ACC112 (cell line): Measurements from ENCODE around the gene BUD31.
A peak's percentile ranks its signal among the peaks of the same experiment; 100 is the strongest.
"Not testable (repeated sequence)": the region's sequence is repeated elsewhere in the genome, so short reads cannot be mapped to it uniquely, and the experiment has no call there.

ENCODE experiments used
- H2AFZ ChIP-seq: fragments of 200-600 bp; sonication (generic); one replicate; pipeline ENCODE4 v1.6.0; 2017; ENCODE audit warnings: antibody characterized with exemption, low read length; ENCODE audit not compliant: unreplicated experiment
- H3K27ac ChIP-seq: fragments of 200-600 bp; sonication (generic); 2 replicates; pipeline ENCODE4 v1.5.1; 2014; ENCODE audit warnings: low read depth, mild to moderate bottlenecking, antibody characterized with exemption, low read length, moderate library complexity
- H3K27me3 ChIP-seq: fragments of 200-600 bp; sonication (generic); 2 replicates; pipeline ENCODE4 v1.6.1; 2014; ENCODE audit warnings: mild to moderate bottlenecking, antibody characterized with exemption, low read length, moderate library complexity, mixed read lengths; ENCODE audit not compliant: insufficient read depth
- H3K36me3 ChIP-seq: fragments of 200-600 bp; sonication (generic); 2 replicates; pipeline ENCODE4 v1.6.1; 2016; ENCODE audit warnings: mild to moderate bottlenecking, antibody characterized with exemption, low read length, moderate library complexity, mixed read lengths; ENCODE audit not compliant: insufficient read depth
- H3K4me1 ChIP-seq: fragments of 200-600 bp; sonication (generic); one replicate; pipeline ENCODE4 v1.6.1; 2016; ENCODE audit warnings: low read length, mixed read lengths; ENCODE audit not compliant: insufficient read depth, unreplicated experiment, control insufficient read depth
- H3K4me3 ChIP-seq: fragments of 200-600 bp; sonication (generic); 2 replicates; pipeline ENCODE4 v1.5.1; 2014; ENCODE audit warnings: mild to moderate bottlenecking, low read depth, low read length
- H3K79me2 ChIP-seq: fragments of 200-600 bp; sonication (generic); one replicate; pipeline ENCODE4 v1.6.0; 2016; ENCODE audit warnings: low read length; ENCODE audit not compliant: control insufficient read depth, unreplicated experiment, insufficient read depth

Gene BUD31

DNA sequence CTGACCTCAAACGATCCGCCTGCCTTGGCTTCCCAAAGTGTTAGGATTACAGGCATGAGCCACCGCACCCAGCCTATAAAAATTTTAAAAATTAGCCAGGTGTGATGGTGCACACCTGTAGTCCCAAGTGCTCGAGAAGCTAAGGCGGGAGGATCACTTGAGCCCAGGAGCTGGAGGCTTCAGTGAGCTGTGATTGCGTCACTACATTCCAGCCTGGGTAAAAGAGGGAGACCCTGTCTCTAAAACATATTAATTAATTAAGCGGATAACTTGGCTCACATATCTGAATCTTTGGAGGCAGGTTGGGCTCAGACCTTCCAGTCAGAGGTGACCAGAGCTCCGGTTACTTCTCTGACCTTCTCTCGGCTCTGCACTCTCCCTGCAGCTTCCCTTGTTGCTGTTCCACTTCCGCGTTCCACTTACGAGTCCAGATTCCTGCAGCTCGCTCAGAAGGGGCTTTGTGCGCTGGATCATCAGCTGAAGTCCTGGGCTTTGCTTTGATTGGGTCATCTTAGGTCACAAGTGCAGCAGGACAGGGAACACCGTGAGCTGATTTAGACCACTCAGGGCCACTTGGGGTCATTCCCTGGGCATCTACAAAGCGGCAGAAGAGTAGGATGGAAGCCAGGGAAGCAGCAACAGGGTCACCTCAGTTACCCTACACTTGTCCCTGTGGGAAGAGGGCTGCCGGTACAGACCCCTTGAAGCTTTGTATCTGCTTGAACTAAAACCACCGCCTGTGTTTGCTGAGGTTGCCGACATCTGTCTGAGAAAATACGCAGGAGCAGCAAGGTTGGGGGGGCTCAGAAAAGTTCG, 36.3 kb upstream of the BUD31 start:
- Histone ChIP-seq H3K79me2 (peaks cover 25% of the 10 kb centered on the region), H3K4me1 (no peaks in the 10 kb centered on the region), H3K36me3 (no peaks in the 10 kb centered on the region), H3K27ac (no peak overlapping the region), H3K27me3 (no peaks in the 10 kb centered on the region), H3K4me3 (no peak overlapping the region), H2AFZ (no peak overlapping the region)

DNA sequence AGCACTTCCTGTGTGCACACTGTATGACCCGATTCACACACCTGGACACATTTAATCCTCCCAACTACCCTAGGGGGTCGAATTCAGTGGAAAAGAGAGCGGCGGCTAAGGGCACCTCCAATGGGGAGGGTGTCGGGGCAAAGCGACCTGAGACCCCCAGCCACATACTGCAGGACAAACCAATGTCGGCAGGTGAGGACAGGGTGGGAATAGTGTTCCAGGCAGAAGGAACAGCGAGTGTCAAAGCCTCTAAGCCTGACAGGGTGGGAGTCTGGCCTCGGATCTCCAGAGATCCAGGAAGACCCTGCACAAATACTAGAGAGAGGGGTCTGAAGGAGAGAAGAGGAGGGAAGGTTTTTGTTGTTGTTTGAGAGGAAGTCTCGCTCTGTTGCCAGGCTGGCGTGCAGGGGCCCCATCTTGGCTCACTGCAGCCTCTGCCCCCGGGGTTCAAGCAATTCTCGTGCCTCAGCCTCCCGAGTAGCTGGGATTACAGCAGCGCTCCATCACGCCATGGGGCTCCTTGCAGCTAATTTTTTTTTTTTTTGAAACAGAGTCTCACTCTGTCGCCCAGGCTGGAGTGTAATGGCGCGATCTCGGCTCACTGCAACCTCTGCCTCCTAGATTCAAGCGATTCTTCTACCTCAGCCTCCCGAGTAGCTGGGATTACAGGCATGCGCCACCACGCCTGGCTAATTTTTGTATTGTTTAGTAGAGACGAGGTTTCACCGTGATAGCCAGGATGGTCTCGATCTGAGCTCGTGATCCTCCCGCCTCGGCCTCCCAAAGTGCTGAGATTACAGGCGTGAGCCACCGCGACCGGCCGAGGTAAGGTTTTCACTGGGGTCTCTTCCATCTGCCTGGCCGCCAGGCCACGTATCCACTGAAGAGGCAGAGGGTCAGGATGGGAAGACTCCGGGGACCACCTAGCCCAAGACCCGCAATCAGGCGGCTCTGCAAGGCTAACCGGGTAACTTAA, 35.4 kb upstream of the BUD31 start:
- H2AFZ ChIP-seq: no peak overlapping the region
- H3K4me1 ChIP-seq: no peaks in the 10 kb centered on the region
- H3K27ac ChIP-seq: no peak overlapping the region
- H3K36me3 ChIP-seq: no peaks in the 10 kb centered on the region
- peak overlapping the region; percentile 99 for H3K4me3 ChIP-seq
- peaks cover 31% of the 10 kb centered on the region for H3K79me2 ChIP-seq
- H3K27me3 ChIP-seq: no peaks in the 10 kb centered on the region

GRCh38 chr7:99374111-99375064, 34.4 kb upstream of the BUD31 start, which contains the start of gene ARPC1B:
Gene ARPC1B (plus strand): TSS chr7:99374730. CDS start chr7:99385715, 10,985 bp downstream.
- H3K79me2 ChIP-seq: peaks cover 31% of the 10 kb centered on the region
- H3K4me3 ChIP-seq: peak within 1 kb of the TSS; percentile 99
- no peaks in the 10 kb centered on the region for H3K27me3 ChIP-seq
- H3K27ac ChIP-seq: peak within 1 kb of the TSS; percentile 60
- peaks cover 6% of the 10 kb centered on the region for H3K4me1 ChIP-seq
- peak within 1 kb of the TSS; percentile 99 for H2AFZ ChIP-seq
- H3K36me3 ChIP-seq: no peaks in the 10 kb centered on the region

DNA sequence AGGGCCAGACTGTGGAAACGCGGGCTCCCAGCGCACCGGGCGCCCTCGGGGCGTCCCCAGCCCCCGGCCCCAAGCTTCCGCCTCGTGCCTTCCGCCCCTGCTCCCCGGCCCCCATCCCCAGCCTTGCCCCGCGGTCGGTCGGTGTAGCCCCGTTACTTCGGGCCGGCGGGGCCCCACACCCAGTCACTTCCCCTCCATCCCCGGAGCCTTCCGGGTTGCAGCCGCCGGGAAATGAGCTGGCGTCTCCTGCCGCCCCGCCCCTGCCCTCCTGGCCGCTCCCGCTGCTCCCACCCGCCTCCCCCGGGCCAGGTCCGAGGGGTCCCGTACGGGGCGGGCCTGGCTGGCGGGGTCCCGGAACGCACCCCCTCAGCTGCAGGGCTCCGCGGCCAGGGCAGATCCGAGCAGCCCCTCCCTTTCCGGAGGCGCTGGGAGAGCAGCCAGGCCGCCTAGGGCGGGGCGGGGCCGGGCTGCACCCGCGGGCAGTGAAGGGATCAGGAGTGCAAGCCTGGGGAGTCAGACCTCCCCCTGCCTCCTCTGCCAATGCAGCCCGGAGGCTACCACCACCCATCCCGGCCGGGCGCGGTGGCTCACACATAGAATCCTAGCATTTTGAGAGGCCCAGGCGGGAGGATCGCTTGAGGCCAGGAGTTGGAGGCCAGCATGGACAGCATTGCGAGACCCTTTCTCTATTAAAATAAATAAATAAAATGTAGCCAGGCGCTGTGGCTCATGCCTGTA, 33.5 kb upstream of the BUD31 start:
- peaks cover 14% of the 10 kb centered on the region for H3K4me1 ChIP-seq
- no peaks in the 10 kb centered on the region for H3K36me3 ChIP-seq
- H3K27ac ChIP-seq: peak overlapping the region; percentile 60
- H3K27me3 ChIP-seq: no peaks in the 10 kb centered on the region
- peaks cover 39% of the 10 kb centered on the region for H3K79me2 ChIP-seq
- no peak overlapping the region for H2AFZ ChIP-seq
- peak overlapping the region; percentile 99 for H3K4me3 ChIP-seq

- Histone ChIP-seq H3K4me1 (peaks cover 31% of the 10 kb centered on the region), H3K27me3 (no peaks in the 10 kb centered on the region), H3K27ac (peak overlapping the region; percentile 97), H3K4me3 (peak overlapping the region; percentile 54), H3K36me3 (no peaks in the 10 kb centered on the region), H3K79me2 (peaks cover 77% of the 10 kb centered on the region), H2AFZ (no peak overlapping the region)
These were observed 29.7 kb upstream of the BUD31 start for GRCh38 chr7:99379043-99379577.

GRCh38 chr7:99379693-99380031, 29.1 kb upstream of the BUD31 start:
- H2AFZ ChIP-seq: not testable (repeated sequence)
- peak overlapping the region; percentile 54 for H3K4me3 ChIP-seq

DNA sequence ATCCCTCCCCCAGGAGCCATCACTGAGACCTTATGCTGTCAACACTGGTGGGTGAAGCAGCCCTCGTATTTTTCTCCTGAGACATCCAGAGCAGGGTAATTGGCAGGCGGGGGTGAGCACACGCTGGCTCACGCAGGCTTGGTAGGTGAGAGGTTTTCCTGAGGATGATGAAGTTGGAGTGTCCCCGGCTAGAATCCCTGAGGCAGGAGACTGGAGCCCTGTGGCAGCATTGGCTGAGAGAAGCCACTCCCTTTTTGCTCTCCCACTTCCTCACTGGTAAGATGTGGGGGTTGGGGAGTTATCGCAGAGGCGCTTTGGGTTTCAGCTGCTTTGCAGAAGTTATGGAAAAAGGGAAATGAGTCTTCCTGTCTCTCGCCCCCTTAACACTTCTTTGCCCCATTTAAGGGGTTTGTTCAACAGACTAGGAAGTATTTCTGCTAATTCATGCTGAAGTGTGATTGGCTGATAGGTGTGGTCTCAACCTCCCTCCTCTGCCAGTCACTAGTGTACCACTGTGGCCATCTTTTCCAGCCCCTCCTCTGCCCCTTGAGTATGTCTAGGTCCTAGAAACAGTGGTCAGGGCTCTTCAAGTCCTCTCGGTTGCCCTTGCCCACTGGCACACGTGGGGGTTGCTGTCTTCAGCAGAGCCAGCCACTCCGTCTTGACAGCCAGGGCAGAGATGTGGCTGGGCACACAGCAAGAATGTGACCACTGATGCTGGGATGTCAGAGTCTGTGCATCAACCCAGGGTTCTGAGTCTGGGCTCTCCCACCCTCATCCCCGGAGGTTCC, 28.5 kb upstream of the BUD31 start:
- Histone ChIP-seq H3K36me3 (no peaks in the 10 kb centered on the region), H3K79me2 (peaks cover 79% of the 10 kb centered on the region), H2AFZ (no peak overlapping the region), H3K27ac (peak overlapping the region; percentile 97), H3K4me3 (peak overlapping the region; percentile 54), H3K4me1 (peaks cover 31% of the 10 kb centered on the region), H3K27me3 (no peaks in the 10 kb centered on the region)

More at GRCh38 chr7:99379693-99380031, 29.1 kb upstream of the BUD31 start:
- not testable (repeated sequence) for H3K27me3 ChIP-seq, H3K36me3 ChIP-seq
- Histone ChIP-seq H3K79me2 (peaks cover 82% of the 10 kb centered on the region), H3K27ac (peak overlapping the region; percentile 97), H3K4me1 (peaks cover 31% of the 10 kb centered on the region)

- Histone ChIP-seq H3K27ac (peak overlapping the region; percentile 97), H3K4me3 (peak overlapping the region; percentile 54; the same call in 1 of the 2 replicates), H3K4me1 (peaks cover 31% of the 10 kb centered on the region), H3K79me2 (peaks cover 75% of the 10 kb centered on the region), H2AFZ (no peak overlapping the region), H3K27me3 (no peaks in the 10 kb centered on the region), H3K36me3 (no peaks in the 10 kb centered on the region)
These were observed 27.7 kb upstream of the BUD31 start for GRCh38 chr7:99380823-99381663.
